WTC11 (cell line): Measurements from ENCODE around the gene CAPN9.

Source experiments
- CREB1 ChIP-seq: sonication (generic); formaldehyde crosslinking; IDR thresholded peaks from 2 replicates; pipeline ENCODE4 v1.8.0; 2023; ENCODE audit warnings: mild to moderate bottlenecking, missing genetic modification reagents
- CREM ChIP-seq: sonication (generic); formaldehyde crosslinking; IDR thresholded peaks from 2 replicates; pipeline ENCODE4 v1.8.1; 2022; ENCODE audit warnings: mild to moderate bottlenecking, missing genetic modification reagents, moderate library complexity
- CTCF ChIP-seq: fragments of 200-600 bp; IDR thresholded peaks from 2 replicates; pipeline ENCODE4 v1.8.0; 2022; ENCODE audit warnings: antibody characterized with exemption
- E2F5 ChIP-seq: sonication (generic); formaldehyde crosslinking; IDR thresholded peaks from 2 replicates; pipeline ENCODE4 v1.8.1; 2022; ENCODE audit warnings: mild to moderate bottlenecking, moderate library complexity, missing genetic modification reagents
- ERG ChIP-seq: fragments of 250-450 bp; sonication (Bioruptor Pico); IDR thresholded peaks from 2 replicates; pipeline ENCODE4 v1.8.0; 2021; ENCODE audit warnings: mild to moderate bottlenecking
- GABPB1 ChIP-seq: sonication (generic); formaldehyde crosslinking; IDR thresholded peaks from 2 replicates; pipeline ENCODE4 v1.8.1; 2023; ENCODE audit warnings: mild to moderate bottlenecking, missing genetic modification reagents
- RELA ChIP-seq: sonication (generic); formaldehyde crosslinking; IDR thresholded peaks from 2 replicates; pipeline ENCODE4 v1.8.1; 2022; ENCODE audit warnings: missing genetic modification reagents, mild to moderate bottlenecking, borderline replicate concordance
- SP1 ChIP-seq: sonication (generic); formaldehyde crosslinking; conservative IDR thresholded peaks from 2 replicates; pipeline ENCODE4 v1.8.1; 2022; ENCODE audit warnings: missing genetic modification reagents
- USF2 ChIP-seq: sonication (generic); formaldehyde crosslinking; IDR thresholded peaks from 2 replicates; pipeline ENCODE4 v1.8.1; 2023; ENCODE audit warnings: mild to moderate bottlenecking, missing genetic modification reagents, moderate library complexity
- ZBTB43 ChIP-seq: sonication (generic); formaldehyde crosslinking; IDR thresholded peaks from 2 replicates; pipeline ENCODE4 v1.8.1; 2023; ENCODE audit warnings: mild to moderate bottlenecking, missing genetic modification reagents
- ZNF138 ChIP-seq: sonication (generic); formaldehyde crosslinking; conservative IDR thresholded peaks from 2 replicates; pipeline ENCODE4 v1.8.1; 2022; ENCODE audit warnings: mild to moderate bottlenecking, moderate library complexity, missing genetic modification reagents
- TF ChIP-seq, protein P1 (sequence below): sonication (generic); formaldehyde crosslinking; IDR thresholded peaks from 2 replicates; pipeline ENCODE4 v1.8.0; 2022; ENCODE audit warnings: mild to moderate bottlenecking, missing genetic modification reagents
- TF ChIP-seq, protein P2 (sequence below): sonication (generic); formaldehyde crosslinking; conservative IDR thresholded peaks from 2 replicates; pipeline ENCODE4 v1.8.1; 2022; ENCODE audit warnings: mild to moderate bottlenecking, missing genetic modification reagents
- TF ChIP-seq, protein P3 (sequence below): fragments of 250-450 bp; sonication (Bioruptor Pico); IDR thresholded peaks from 2 replicates; pipeline ENCODE4 v2.1.2; 2022; ENCODE audit warnings: mild to moderate bottlenecking, moderate library complexity

DNA sequence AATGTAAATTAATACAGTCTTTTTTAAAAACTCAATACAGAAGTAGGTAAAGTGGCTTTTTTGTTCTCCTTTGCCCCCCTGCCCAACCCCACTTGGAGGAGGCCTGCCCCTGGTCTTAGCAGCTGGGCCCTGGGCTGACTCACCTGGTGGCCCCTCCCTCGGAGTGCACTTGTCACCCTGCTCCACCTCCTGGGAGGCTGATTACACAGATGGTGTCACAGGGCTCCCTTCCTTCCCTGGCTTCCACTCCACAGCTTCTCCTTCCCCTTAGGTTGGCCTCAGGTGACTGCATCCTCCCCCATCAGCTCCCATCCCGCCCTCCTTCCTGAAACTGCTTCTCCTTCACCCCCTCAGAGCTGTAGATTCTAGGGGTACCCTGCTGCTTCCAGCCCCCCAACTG, 11.7 kb upstream of the CAPN9 start:
- TF ChIP-seq, protein P1, sequence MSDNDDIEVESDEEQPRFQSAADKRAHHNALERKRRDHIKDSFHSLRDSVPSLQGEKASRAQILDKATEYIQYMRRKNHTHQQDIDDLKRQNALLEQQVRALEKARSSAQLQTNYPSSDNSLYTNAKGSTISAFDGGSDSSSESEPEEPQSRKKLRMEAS (CRISPR knock-in tag) = no peak
- TF ChIP-seq CTCF = no peak
- TF ChIP-seq ERG (CRISPR knock-in tag) = no peak
- no peak for TF ChIP-seq SP1 (CRISPR knock-in tag)
- TF ChIP-seq CREB1 (CRISPR knock-in tag) = no peak
- TF ChIP-seq, protein P2, sequence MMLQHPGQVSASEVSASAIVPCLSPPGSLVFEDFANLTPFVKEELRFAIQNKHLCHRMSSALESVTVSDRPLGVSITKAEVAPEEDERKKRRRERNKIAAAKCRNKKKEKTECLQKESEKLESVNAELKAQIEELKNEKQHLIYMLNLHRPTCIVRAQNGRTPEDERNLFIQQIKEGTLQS (CRISPR knock-in tag) = no peak
- TF ChIP-seq RELA (CRISPR knock-in tag) = no peak
- TF ChIP-seq ZNF138 = no peak
- TF ChIP-seq, protein P3, sequence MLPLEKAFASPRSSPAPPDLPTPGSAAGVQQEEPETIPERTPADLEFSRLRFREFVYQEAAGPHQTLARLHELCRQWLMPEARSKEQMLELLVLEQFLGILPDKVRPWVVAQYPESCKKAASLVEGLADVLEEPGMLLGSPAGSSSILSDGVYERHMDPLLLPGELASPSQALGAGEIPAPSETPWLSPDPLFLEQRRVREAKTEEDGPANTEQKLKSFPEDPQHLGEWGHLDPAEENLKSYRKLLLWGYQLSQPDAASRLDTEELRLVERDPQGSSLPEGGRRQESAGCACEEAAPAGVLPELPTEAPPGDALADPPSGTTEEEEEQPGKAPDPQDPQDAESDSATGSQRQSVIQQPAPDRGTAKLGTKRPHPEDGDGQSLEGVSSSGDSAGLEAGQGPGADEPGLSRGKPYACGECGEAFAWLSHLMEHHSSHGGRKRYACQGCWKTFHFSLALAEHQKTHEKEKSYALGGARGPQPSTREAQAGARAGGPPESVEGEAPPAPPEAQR (CRISPR knock-in tag) = no peak
- TF ChIP-seq ZBTB43 (CRISPR knock-in tag) = no peak
- TF ChIP-seq CREM (CRISPR knock-in tag) = no peak
- no peak for TF ChIP-seq GABPB1 (CRISPR knock-in tag)
- TF ChIP-seq E2F5 (CRISPR knock-in tag) = no peak
- TF ChIP-seq USF2 = no peak
